Motor neuron (in vitro differentiated cells): ENCODE results near the gene COL9A3. TPM values are rescaled to one million over a fixed set of nuclear protein-coding genes. Genes with fewer than 3 reads are reported as not detected.

Source experiments
- ATAC-seq, 8 experiments: fragments of 200-7000 bp; cut with Tn5 transposase; replicated peaks in 6 of 8; 2 replicates each; pipeline ENCODE4 v1.8.0; 2021; ENCODE audit warnings: mild to moderate bottlenecking in 8 of 8, moderate library complexity in 8 of 8
- H3K27ac ChIP-seq, 2 donors: fragments of 250-450 bp; sonication (Bioruptor Pico); 2 replicates each; pipeline ENCODE4 v1.9.0; 2021; ENCODE audit warnings: antibody characterized with exemption in 2 of 2, mild to moderate bottlenecking in 2 of 2, moderate library complexity in 1 of 2
- H3K4me1 ChIP-seq, 2 donors: fragments of 250-450 bp; sonication (Bioruptor Pico); replicated peaks in 1 of 2; 2 replicates each; pipeline ENCODE4 v1.6.1; 2021; ENCODE audit warnings: antibody characterized with exemption in 2 of 2, mild to moderate bottlenecking in 2 of 2, moderate library complexity in 1 of 2
- H3K4me3 ChIP-seq, 5 donors: fragments of 250-450 bp; sonication (Bioruptor Pico); 2 replicates each; pipeline ENCODE4 v1.9.0; 2021; ENCODE audit warnings: antibody characterized with exemption in 5 of 5, mild to moderate bottlenecking in 5 of 5, moderate library complexity in 4 of 5
- WGBS, 10 experiments: fragments of 450-650 bp; shearing (Covaris generic); methylation state at CpG; one replicate each; pipeline ENCODE4 v1.0.0; 2022; 5-methylcytosine and 5-hydroxymethylcytosine counted together
- in situ Hi-C, 9 experiments: fragments of 400-800 bp; cut with MboI; loops; one replicate each; pipeline ENCODE4 v1.15.0; 2021; ENCODE audit warnings: low sequenced_read_pairs in 9 of 9, low pct_unique_long_range_greater_than_20kb in 2 of 9; ENCODE audit not compliant: unreplicated experiment in 9 of 9
- total RNA-seq, 8 experiments: library from RNA; unstranded; fragments of 300-600 nt; gene quantifications; 2 replicates each; pipeline versions ENCODE4 v1.2.3 to v1.2.4, GENCODE V29; 2022

The COL9A3 gene
- total RNA-seq, 8 experiments from 2014 or later = 0.60 to 19.5 (median 2.0) TPM

DNA sequence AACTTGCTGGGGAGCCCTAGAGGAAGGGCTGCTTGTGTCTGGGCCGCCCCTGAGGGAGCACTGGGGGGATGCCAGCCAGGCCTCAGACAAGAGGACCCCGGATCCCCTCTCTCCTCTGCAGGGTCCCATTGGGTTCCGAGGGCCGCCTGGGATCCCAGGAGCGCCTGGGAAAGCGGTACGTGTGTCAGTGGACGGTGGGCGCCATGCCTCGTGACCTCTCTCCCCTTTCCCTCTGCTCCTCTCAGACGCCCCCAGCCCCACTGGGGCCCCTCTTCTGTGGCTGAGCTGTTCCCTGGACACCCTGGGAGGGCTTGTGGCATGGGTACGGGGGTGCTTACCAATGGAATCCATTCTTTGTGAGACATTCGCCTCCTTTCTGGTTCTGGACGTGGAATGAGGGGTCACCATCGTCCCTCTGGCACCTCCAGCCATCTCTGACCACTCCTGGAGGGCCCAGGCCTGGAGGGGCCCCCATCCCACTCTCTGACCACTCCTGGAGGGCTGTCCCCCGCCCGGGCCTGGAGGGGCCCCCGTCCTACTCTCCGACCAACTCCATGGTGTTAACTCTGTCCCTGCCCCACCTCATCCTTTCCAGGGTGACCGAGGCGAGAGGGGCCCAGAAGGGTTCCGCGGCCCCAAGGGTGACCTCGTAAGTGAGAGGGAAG, 9.9 kb downstream of the COL9A3 start:
- in situ Hi-C loops = no loop called here
- Histone ChIP-seq H3K4me1 (peaks cover 23 to 27% of the 10 kb centered on the region in 2 donors), H3K27ac (no peak overlapping the region), H3K4me3 (no peak overlapping the region)
- WGBS, 10 experiments = 67 to 100% (median 88%) methylated on average over 1 to 4 of the region's 24 CpGs; no CpG with 5 or more reads in 6 of the 10 experiments
- no peak for ATAC-seq

- 49 to 88% (median 69%) methylated on average over 4 to 6 of the region's 29 CpGs; no CpG with 5 or more reads in 6 of the 10 experiments for WGBS, 10 experiments
- H3K4me3 ChIP-seq = no peak overlapping the region
- ATAC-seq = peak in 3 of 8 experiments; percentile 10 to 25 (median 18)
- H3K4me1 ChIP-seq = peaks cover 23 to 34% of the 10 kb centered on the region in 2 donors
- in situ Hi-C loops = no loop called here
- no peak overlapping the region for H3K27ac ChIP-seq
These were observed 10.6 kb downstream of the COL9A3 start for GRCh38 chr20:62827311-62828038.

- no peak for ATAC-seq
- in situ Hi-C loops = no loop called here
- Histone ChIP-seq H3K4me1 (peaks cover 28 to 39% of the 10 kb centered on the region in 2 donors), H3K27ac (no peak overlapping the region), H3K4me3 (no peak overlapping the region)
- WGBS, 10 experiments = 53 to 100% (median 84%) methylated on average over 1 to 3 of the region's 9 CpGs; no CpG with 5 or more reads in 7 of the 10 experiments
These were observed 11.2 kb downstream of the COL9A3 start for GRCh38 chr20:62828051-62828450.

- H3K4me3 ChIP-seq = no peak overlapping the region
- no peak for ATAC-seq
These were observed 11.8 kb downstream of the COL9A3 start for GRCh38 chr20:62828511-62829230.

GRCh38 chr20:62829231-62830230, 12.7 kb downstream of the COL9A3 start:
- Histone ChIP-seq H3K27ac (no peak overlapping the region), H3K4me1 (peaks cover 19 to 33% of the 10 kb centered on the region in 2 donors), H3K4me3 (no peak overlapping the region)
- WGBS, 10 experiments = 50 to 89% (median 83%) methylated on average over 1 to 16 of the region's 32 CpGs; no CpG with 5 or more reads in 6 of the 10 experiments
- in situ Hi-C loops = no loop called here
- no peak for ATAC-seq

More at GRCh38 chr20:62828511-62829230, 11.8 kb downstream of the COL9A3 start:
- in situ Hi-C loops = no loop called here
- H3K4me1 ChIP-seq = peaks cover 25 to 37% of the 10 kb centered on the region in 2 donors
- 80 to 93% methylated on average over 1 to 6 of the region's 29 CpGs; no CpG with 5 or more reads in 8 of the 10 experiments for WGBS, 10 experiments
- H3K27ac ChIP-seq = no peak overlapping the region

GRCh38 chr20:62830251-62830650, 13.4 kb downstream of the COL9A3 start:
- no peak for ATAC-seq
- WGBS, 10 experiments = no CpG with 5 or more reads among the region's 14 CpGs

GRCh38 chr20:62830821-62831220, 14.0 kb downstream of the COL9A3 start:
- in situ Hi-C loops = no loop called here
- Histone ChIP-seq H3K27ac (no peak overlapping the region), H3K4me1 (peaks cover 11 to 23% of the 10 kb centered on the region in 2 donors), H3K4me3 (no peak overlapping the region)
- WGBS, 10 experiments = 70 to 98% (median 90%) methylated on average over 1 to 8 of the region's 22 CpGs; no CpG with 5 or more reads in 5 of the 10 experiments
- ATAC-seq = no peak

More at GRCh38 chr20:62830251-62830650, 13.4 kb downstream of the COL9A3 start:
- in situ Hi-C loops = no loop called here
- H3K4me3 ChIP-seq = no peak overlapping the region
- peaks cover 14 to 28% of the 10 kb centered on the region in 2 donors for H3K4me1 ChIP-seq
- H3K27ac ChIP-seq = no peak overlapping the region

GRCh38 chr20:62831361-62831788, 14.5 kb downstream of the COL9A3 start:
- in situ Hi-C loops = no loop called here
- H3K27ac ChIP-seq = no peak overlapping the region

GRCh38 chr20:62831854-62832211, 15.0 kb downstream of the COL9A3 start:
- in situ Hi-C loops = no loop called here
- Histone ChIP-seq H3K4me3 (no peak overlapping the region), H3K4me1 (peaks cover 11 to 23% of the 10 kb centered on the region in 2 donors), H3K27ac (no peak overlapping the region)
- ATAC-seq = peak in 3 of 8 experiments; percentile 10 to 27 (median 10)
- WGBS, 10 experiments = 40 to 83% (median 75%) methylated on average over 1 to 10 of the region's 10 CpGs; no CpG with 5 or more reads in 5 of the 10 experiments

More at GRCh38 chr20:62831361-62831788, 14.5 kb downstream of the COL9A3 start:
- WGBS, 10 experiments = 80 to 100% (median 88%) methylated on average over 1 to 4 of the region's 10 CpGs; no CpG with 5 or more reads in 5 of the 10 experiments
- peaks cover 11 to 23% of the 10 kb centered on the region in 2 donors for H3K4me1 ChIP-seq
- no peak overlapping the region for H3K4me3 ChIP-seq
- peak in 1 of 8 experiments; percentile 34 for ATAC-seq

- in situ Hi-C loops = no loop called here
- 4 to 100% (median 30%) methylated on average over 1 to 10 of the region's 22 CpGs; no CpG with 5 or more reads in 2 of the 10 experiments for WGBS, 10 experiments
- H3K27ac ChIP-seq = no peak overlapping the region
- ATAC-seq = peak in 6 of 8 experiments; percentile 31 to 91 (median 70)
- H3K4me3 ChIP-seq = no peak overlapping the region
- peaks cover 10 to 23% of the 10 kb centered on the region in 2 donors for H3K4me1 ChIP-seq
These were observed 15.5 kb downstream of the COL9A3 start for GRCh38 chr20:62832212-62832922.

- Histone ChIP-seq H3K4me3 (no peak overlapping the region), H3K4me1 (peaks cover 5 to 17% of the 10 kb centered on the region in 2 donors), H3K27ac (no peak overlapping the region)
- WGBS, 10 experiments = 27 to 71% (median 57%) methylated on average over 1 to 5 of the region's 14 CpGs; no CpG with 5 or more reads in 7 of the 10 experiments
- peak in 1 of 8 experiments; percentile 16 for ATAC-seq
- in situ Hi-C loops = no loop called here
These were observed 16.1 kb downstream of the COL9A3 start for GRCh38 chr20:62832951-62833391.
